Transverse colon (tissue), 4 donors: ENCODE measurements around the gene PDE10A. TPM values are rescaled to one million over a fixed set of nuclear protein-coding genes. Genes with fewer than 3 reads are reported as not detected.

Experiments
- DNase-seq: peaks from one replicate; pipeline ENCODE4 v3.0.0-alpha.2; 2019
- H3K27ac ChIP-seq, 4 donors: fragments of 200-600 bp; sonication (generic); 2 replicates each; pipeline ENCODE4 v1.5.1; 2016 to 2018; ENCODE audit warnings: inconsistent platforms in 4 of 4
- H3K27me3 ChIP-seq: fragments of 200-600 bp; sonication (generic); 2 replicates; pipeline ENCODE4 v1.5.1; 2017; ENCODE audit warnings: inconsistent platforms
- H3K36me3 ChIP-seq, 4 donors: fragments of 200-600 bp; sonication (generic); 2 replicates each; pipeline ENCODE4 v1.5.1; 2017 to 2019; ENCODE audit warnings: inconsistent platforms in 4 of 4
- H3K4me1 ChIP-seq, 4 donors: fragments of 200-600 bp; sonication (generic); 2 replicates each; pipeline ENCODE4 v1.5.1; 2017 to 2020; ENCODE audit warnings: inconsistent platforms in 4 of 4
- H3K4me3 ChIP-seq, 4 donors: fragments of 200-600 bp; sonication (generic); 1 replicate in 1 of 4; 2 replicates in 3 of 4; pipeline versions ENCODE4 v1.5.1 to v1.6.1; 2017 to 2019; ENCODE audit warnings: inconsistent platforms in 4 of 4
- H3K9me3 ChIP-seq, 2 donors: fragments of 200-600 bp; sonication (generic); 2 replicates each; pipeline ENCODE4 v1.5.1; 2017 to 2019; ENCODE audit warnings: inconsistent platforms in 2 of 2
- EP300 ChIP-seq: sonication (generic); formaldehyde crosslinking; IDR thresholded peaks from one replicate; pipeline ENCODE4 v1.6.1; 2017; ENCODE audit warnings: antibody characterized with exemption, low read depth
- POLR2A ChIP-seq: fragments of 450-650 bp; IDR thresholded peaks from one replicate; pipeline ENCODE4 v1.6.1; 2016; ENCODE audit warnings: antibody characterized with exemption, mild to moderate bottlenecking, moderate library complexity
- POLR2AphosphoS5 ChIP-seq, 3 donors: sonication (generic); formaldehyde crosslinking; IDR thresholded peaks; one replicate each; pipeline ENCODE4 v1.6.1; 2016; ENCODE audit warnings: antibody characterized with exemption in 3 of 3
- WGBS, 2 donors: methylation state at CpG; one replicate each; pipeline ENCODE4 v1.1.5; 2018; ENCODE audit warnings: low coverage in 1 of 2; 5-methylcytosine and 5-hydroxymethylcytosine counted together
- in situ Hi-C, 4 donors: fragments of 200-750 bp; cut with MboI; loops; one replicate each; pipeline versions ENCODE4 v1.15.0 to v1.15.1; 2017; ENCODE audit warnings: low sequenced_read_pairs in 3 of 4, low pct_ligation_motif_present in 1 of 4, low pct_unique_long_range_greater_than_20kb in 1 of 4
- intact Hi-C: fragments of 100-400 bp; cut with DNase I; formaldehyde crosslinking; loops from one replicate; pipeline ENCODE4 v1.15.1; 2023; ENCODE audit warnings: low total_unique reads
- total RNA-seq, 4 donors: library from RNA; depleted of rRNA; stranded (reverse); fragments of >200 nt; gene quantifications; one replicate each; pipeline ENCODE4 v1.1.0, GENCODE V29; 2016
- TF ChIP-seq, protein P1 (sequence below), 5 experiments: fragments of 200-600 bp in 3 of 5; fragments of 450-650 bp in 2 of 5; sonication (generic) in 3 of 5; IDR thresholded peaks; 1 replicate in 2 of 5; 2 replicates in 3 of 5; pipeline ENCODE4 v1.5.1; 2016 to 2017; ENCODE audit warnings: antibody characterized with exemption in 5 of 5, inconsistent platforms in 3 of 5, mild to moderate bottlenecking in 2 of 5, moderate library complexity in 1 of 5

Gene PDE10A
- total RNA-seq, 4 donors from 2014 or later, result 1.4 to 15.3 (median 4.3) TPM

GRCh38 chr6:165656581-165657324 is 6.3 kb downstream of the PDE10A start:
- WGBS, 2 donors, result 63 to 82% methylated on average over 4 to 8 of the region's 8 CpGs
- peaks cover 39% of the 10 kb centered on the region for H3K27me3 ChIP-seq
- TF ChIP-seq, protein P1, sequence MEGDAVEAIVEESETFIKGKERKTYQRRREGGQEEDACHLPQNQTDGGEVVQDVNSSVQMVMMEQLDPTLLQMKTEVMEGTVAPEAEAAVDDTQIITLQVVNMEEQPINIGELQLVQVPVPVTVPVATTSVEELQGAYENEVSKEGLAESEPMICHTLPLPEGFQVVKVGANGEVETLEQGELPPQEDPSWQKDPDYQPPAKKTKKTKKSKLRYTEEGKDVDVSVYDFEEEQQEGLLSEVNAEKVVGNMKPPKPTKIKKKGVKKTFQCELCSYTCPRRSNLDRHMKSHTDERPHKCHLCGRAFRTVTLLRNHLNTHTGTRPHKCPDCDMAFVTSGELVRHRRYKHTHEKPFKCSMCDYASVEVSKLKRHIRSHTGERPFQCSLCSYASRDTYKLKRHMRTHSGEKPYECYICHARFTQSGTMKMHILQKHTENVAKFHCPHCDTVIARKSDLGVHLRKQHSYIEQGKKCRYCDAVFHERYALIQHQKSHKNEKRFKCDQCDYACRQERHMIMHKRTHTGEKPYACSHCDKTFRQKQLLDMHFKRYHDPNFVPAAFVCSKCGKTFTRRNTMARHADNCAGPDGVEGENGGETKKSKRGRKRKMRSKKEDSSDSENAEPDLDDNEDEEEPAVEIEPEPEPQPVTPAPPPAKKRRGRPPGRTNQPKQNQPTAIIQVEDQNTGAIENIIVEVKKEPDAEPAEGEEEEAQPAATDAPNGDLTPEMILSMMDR (IDR thresholded peaks at IDR 0.05), result no peak
- TF ChIP-seq POLR2A, result no peak
- TF ChIP-seq POLR2AphosphoS5 (IDR thresholded peaks at IDR 0.05), result no peak
- TF ChIP-seq EP300, result no peak
- H3K4me3 ChIP-seq, result no peak overlapping the region
- no peaks in the 10 kb centered on the region for H3K9me3 ChIP-seq
- peaks cover 6 to 16% (median 13%) of the 10 kb centered on the region in 4 donors for H3K4me1 ChIP-seq
- no peak overlapping the region for H3K27ac ChIP-seq
- intact Hi-C loops, result no loop called here
- no peaks in the 10 kb centered on the region for H3K36me3 ChIP-seq
- no peak for DNase-seq
- in situ Hi-C loops, result no loop called here

GRCh38 chr6:165655191-165655590 is 7.8 kb downstream of the PDE10A start:
- 87 to 93% methylated on average over 11 of the region's 11 CpGs for WGBS, 2 donors
- DNase-seq, result no peak
- Histone ChIP-seq H3K4me3 (no peak overlapping the region), H3K9me3 (no peaks in the 10 kb centered on the region), H3K27me3 (peaks cover 23% of the 10 kb centered on the region), H3K36me3 (no peaks in the 10 kb centered on the region), H3K4me1 (peaks cover 0 to under 1% (median 0%) of the 10 kb centered on the region in 4 donors), H3K27ac (no peak overlapping the region)
- intact Hi-C loops (no loop called here), in situ Hi-C loops (no loop called here)
- no peak for TF ChIP-seq POLR2A
- TF ChIP-seq EP300, result no peak
- TF ChIP-seq, protein P1 (IDR thresholded peaks at IDR 0.05), result no peak
- TF ChIP-seq POLR2AphosphoS5 (IDR thresholded peaks at IDR 0.05), result no peak

GRCh38 chr6:165654144-165654543 is 8.9 kb downstream of the PDE10A start:
- in situ Hi-C loops, result no loop called here
- H3K27me3 ChIP-seq, result peaks cover 13% of the 10 kb centered on the region
- H3K9me3 ChIP-seq, result no peaks in the 10 kb centered on the region
- no peak overlapping the region for H3K27ac ChIP-seq
- DNase-seq, result no peak
- no peaks in the 10 kb centered on the region for H3K4me1 ChIP-seq
- H3K36me3 ChIP-seq, result no peaks in the 10 kb centered on the region
- no peak overlapping the region for H3K4me3 ChIP-seq
- 91 to 95% methylated on average over 8 to 9 of the region's 9 CpGs for WGBS, 2 donors
- intact Hi-C loops, result no loop called here
- TF ChIP-seq POLR2A (no peak), EP300 (no peak), POLR2AphosphoS5 (IDR thresholded peaks at IDR 0.05) (no peak)
- TF ChIP-seq, protein P1 (IDR thresholded peaks at IDR 0.05), result no peak

GRCh38 chr6:165653607-165654006 is 9.4 kb downstream of the PDE10A start:
- Histone ChIP-seq H3K4me3 (no peak overlapping the region), H3K9me3 (no peaks in the 10 kb centered on the region), H3K27ac (no peak overlapping the region), H3K36me3 (no peaks in the 10 kb centered on the region), H3K27me3 (peaks cover 7% of the 10 kb centered on the region), H3K4me1 (no peaks in the 10 kb centered on the region)
- in situ Hi-C loops, result no loop called here
- WGBS, 2 donors, result 80 to 82% methylated on average over 2 to 11 of the region's 11 CpGs
- no peak for DNase-seq
- TF ChIP-seq POLR2A, result no peak
- no peak for TF ChIP-seq POLR2AphosphoS5 (IDR thresholded peaks at IDR 0.05)
- TF ChIP-seq, protein P1 (IDR thresholded peaks at IDR 0.05), result no peak
- TF ChIP-seq EP300, result no peak
- intact Hi-C loops, result no loop called here
